SH-SY5Y (cell line): ENCODE measurements around the gene SLX4IP.

Source experiments
- GATA2 ChIP-seq: IDR thresholded peaks from 2 replicates; pipeline ENCODE4 v1.6.1; 2011; ENCODE audit warnings: mild to moderate bottlenecking, low read depth, low read length
- GATA3 ChIP-seq: IDR thresholded peaks from 2 replicates; pipeline ENCODE4 v1.6.1; 2011; ENCODE audit warnings: low read depth, mild to moderate bottlenecking, low read length, moderate library complexity

DNA sequence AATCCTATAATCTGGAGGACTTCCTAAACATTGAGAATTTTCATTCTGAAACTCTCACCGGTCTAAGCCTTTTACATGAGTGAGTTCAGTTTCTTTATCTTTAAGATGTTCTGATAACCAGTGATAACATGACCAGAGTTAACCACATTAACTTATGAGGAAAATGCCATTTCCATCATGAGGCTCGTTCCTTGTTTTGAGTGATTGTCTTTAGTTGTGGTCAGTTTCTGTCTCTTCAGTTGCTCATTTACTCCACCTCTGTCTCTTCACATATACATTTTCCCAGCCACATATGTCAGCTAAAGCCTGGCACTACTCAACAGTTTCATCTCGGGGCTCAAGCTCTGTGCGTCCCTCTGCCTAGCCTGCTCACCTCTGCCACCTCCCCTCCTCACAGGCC lies 168.3 kb downstream of the SLX4IP start:
- TF ChIP-seq GATA2 (no peak), GATA3 (no peak)
